Left lobe of liver (tissue), 2 donors: ENCODE results near the gene PRSS33. TPM values are rescaled to one million over a fixed set of nuclear protein-coding genes. Genes with fewer than 3 reads are reported as not detected.

ENCODE experiments used
- ATAC-seq: fragments of 200-7000 bp; cut with Tn5 transposase; one replicate; pipeline ENCODE4 v1.9.1; 2020; ENCODE audit warnings: mild to moderate bottlenecking, moderate library complexity
- DNase-seq: peaks from one replicate; pipeline ENCODE4 v3.0.0-alpha.2; 2020; ENCODE audit warnings: low spot score
- total RNA-seq: library from RNA; stranded (reverse); gene quantifications from one replicate; pipeline ENCODE4 v1.2.1, GENCODE V29; 2021
- donor health status: DM: no; HTN: no; CAD: no; lungs with moderate emphysema.
- donor health status: DM: no; HTN: yes; CAD: no.

Gene PRSS33
- total RNA-seq, 1 donor from 2014 or later, result not detected

- ATAC-seq (no peak), DNase-seq (no peak)
Observed at GRCh38 chr16:2803545-2804195, 16.3 kb upstream of the PRSS33 start.

- DNase-seq (no peak), ATAC-seq (no peak)
Observed at GRCh38 chr16:2799859-2800226, 12.5 kb upstream of the PRSS33 start.

GRCh38 chr16:2799205-2799858 is 12.0 kb upstream of the PRSS33 start:
- DNase-seq (no peak), ATAC-seq (no peak)

- ATAC-seq (no peak), DNase-seq (no peak)
Observed at GRCh38 chr16:2798723-2799204, 11.4 kb upstream of the PRSS33 start.

GRCh38 chr16:2795395-2796143 is 8.2 kb upstream of the PRSS33 start:
- no peak for DNase-seq
- no peak for ATAC-seq

GRCh38 chr16:2792940-2793339 is 5.6 kb upstream of the PRSS33 start:
- DNase-seq (no peak), ATAC-seq (no peak)

- DNase-seq, result no peak
- no peak for ATAC-seq
Observed at GRCh38 chr16:2791174-2791573, 3.8 kb upstream of the PRSS33 start.

GRCh38 chr16:2790631-2791030 is 3.3 kb upstream of the PRSS33 start:
- no peak for ATAC-seq
- DNase-seq, result no peak

- no peak for DNase-seq
- no peak for ATAC-seq
Observed at GRCh38 chr16:2787961-2788360, 601 bp upstream of the PRSS33 start.

GRCh38 chr16:2786826-2787151 is 571 bp downstream of the PRSS33 start:
- DNase-seq, result no peak
- no peak for ATAC-seq

- ATAC-seq (no peak), DNase-seq (no peak)
Observed at GRCh38 chr16:2786061-2786825, 1.1 kb downstream of the PRSS33 start.

GRCh38 chr16:2785101-2785991 is 2.0 kb downstream of the PRSS33 start:
- DNase-seq (no peak), ATAC-seq (peak; percentile 29)

GRCh38 chr16:2784358-2785100 is 2.8 kb downstream of the PRSS33 start:
- no peak for DNase-seq
- ATAC-seq, result no peak

- DNase-seq, result no peak
- no peak for ATAC-seq
Observed at GRCh38 chr16:2783581-2784357, 3.6 kb downstream of the PRSS33 start.

GRCh38 chr16:2782583-2783351 is 4.6 kb downstream of the PRSS33 start:
- DNase-seq, result no peak
- ATAC-seq, result no peak

- DNase-seq (no peak), ATAC-seq (no peak)
Observed at GRCh38 chr16:2779978-2780898, 7.1 kb downstream of the PRSS33 start.
